Stimulated activated CD8-positive, alpha-beta memory T cell treated with anti-CD3 and anti-CD28 coated beads, Interleukin-12 subunit alpha, Interleukin-12 subunit beta, amount 100 ng/mL, for 4 hours (primary cell): ENCODE data around the gene GART.
A peak's percentile ranks its signal among the peaks of the same experiment; 100 is the strongest.

ENCODE experiments used
- DNase-seq: peaks from one replicate; pipeline ENCODE4 v3.0.0-alpha.2; 2020; ENCODE audit warnings: low read depth

The GART gene

GRCh38 chr21:33552999-33553598 lies 11.2 kb upstream of the GART start:
- no peak for DNase-seq

GRCh38 chr21:33552093-33552998 lies 10.4 kb upstream of the GART start:
- DNase-seq = no peak

- no peak for DNase-seq
Measured at GRCh38 chr21:33551664-33552063, 9.7 kb upstream of the GART start.

- DNase-seq = no peak
Measured at GRCh38 chr21:33550772-33551660, 9.1 kb upstream of the GART start.

GRCh38 chr21:33549848-33550771 lies 8.2 kb upstream of the GART start:
- DNase-seq = no peak

GRCh38 chr21:33546086-33546485 lies 4.2 kb upstream of the GART start:
- no peak for DNase-seq

GRCh38 chr21:33544451-33545195 lies 2.7 kb upstream of the GART start:
- DNase-seq = no peak

- DNase-seq = no peak
Measured at GRCh38 chr21:33543505-33544129, 1.7 kb upstream of the GART start.

GRCh38 chr21:33542640-33543504 lies 955 bp upstream of the GART start, which contains the start of gene SON:
Gene SON, plus strand, starts transcription at chr21:33543038. Its CDS starts 55 bp downstream, at chr21:33543093.
- DNase-seq = peak; percentile 93

- DNase-seq = no peak
Measured at GRCh38 chr21:33541105-33541711, 709 bp downstream of the GART start.

GRCh38 chr21:33540711-33541104 lies 1.2 kb downstream of the GART start:
- DNase-seq = no peak

- no peak for DNase-seq
Measured at GRCh38 chr21:33539616-33540015, 2.3 kb downstream of the GART start.

GRCh38 chr21:33537212-33537611 lies 4.7 kb downstream of the GART start:
- no peak for DNase-seq

- no peak for DNase-seq
Measured at GRCh38 chr21:33531007-33531406, 10.9 kb downstream of the GART start.

GRCh38 chr21:33522953-33523349 lies 19.0 kb downstream of the GART start:
- no peak for DNase-seq

GRCh38 chr21:33522297-33522952 lies 19.5 kb downstream of the GART start:
- DNase-seq = no peak

GRCh38 chr21:33518899-33519298 lies 23.0 kb downstream of the GART start:
- DNase-seq = no peak

- no peak for DNase-seq
Measured at GRCh38 chr21:33514229-33514628, 27.7 kb downstream of the GART start.
